Loucy (cell line): ENCODE measurements around the gene CLEC2A.

Experiments
- H2AFZ ChIP-seq: fragments of 200-600 bp; sonication (generic); 2 replicates; pipeline ENCODE4 v1.6.0; 2016; ENCODE audit warnings: antibody characterized with exemption, mild to moderate bottlenecking, low read length, moderate library complexity
- H3F3A ChIP-seq: fragments of 200-600 bp; 2 replicates; pipeline ENCODE4 v1.6.0; 2016; ENCODE audit warnings: antibody characterized with exemption, low read depth, mild to moderate bottlenecking
- H3K27me3 ChIP-seq: fragments of 200-600 bp; sonication (generic); 2 replicates; pipeline ENCODE4 v1.6.1; 2014; ENCODE audit warnings: low read length, mild to moderate bottlenecking; ENCODE audit not compliant: insufficient read depth, poor library complexity, severe bottlenecking
- H3K36me3 ChIP-seq: fragments of 200-600 bp; sonication (generic); 2 replicates; pipeline ENCODE4 v1.6.1; 2016; ENCODE audit warnings: low read length; ENCODE audit not compliant: insufficient read depth
- H3K4me1 ChIP-seq: fragments of 200-600 bp; sonication (generic); 2 replicates; pipeline ENCODE4 v1.5.1; 2014; ENCODE audit warnings: low read length, mild to moderate bottlenecking; ENCODE audit not compliant: insufficient read depth, poor library complexity, severe bottlenecking
- H3K4me2 ChIP-seq: fragments of 200-600 bp; sonication (generic); 2 replicates; pipeline ENCODE4 v1.6.0; 2014; ENCODE audit warnings: antibody characterized with exemption, low read length, low read depth, mild to moderate bottlenecking; ENCODE audit not compliant: poor library complexity, severe bottlenecking
- H3K4me3 ChIP-seq: fragments of 200-600 bp; sonication (generic); 2 replicates; pipeline ENCODE4 v1.5.1; 2014; ENCODE audit warnings: low read length, mild to moderate bottlenecking, mixed read lengths; ENCODE audit not compliant: poor library complexity, severe bottlenecking
- H3K79me2 ChIP-seq: fragments of 200-600 bp; sonication (generic); 2 replicates; pipeline ENCODE4 v1.6.1; 2014; ENCODE audit warnings: low read length; ENCODE audit not compliant: insufficient read depth
- H3K9ac ChIP-seq: fragments of 200-600 bp; sonication (generic); 2 replicates; pipeline ENCODE4 v1.6.0; 2014; ENCODE audit warnings: mild to moderate bottlenecking, low read depth, low read length, moderate library complexity; ENCODE audit not compliant: poor library complexity, severe bottlenecking
- H3K9me2 ChIP-seq: fragments of 200-600 bp; sonication (generic); replicated peaks from 2 replicates; pipeline ENCODE4 v1.6.1; 2016; ENCODE audit warnings: low read depth, low read length, mixed read lengths
- H3K9me3 ChIP-seq: fragments of 200-600 bp; sonication (generic); 2 replicates; pipeline ENCODE4 v1.6.1; 2014; ENCODE audit warnings: mild to moderate bottlenecking, antibody characterized with exemption, low read length, low read depth; ENCODE audit not compliant: insufficient read depth
- H4K20me1 ChIP-seq: fragments of 200-600 bp; sonication (generic); 2 replicates; pipeline ENCODE4 v1.6.0; 2014; ENCODE audit warnings: antibody characterized with exemption, low read length, mild to moderate bottlenecking; ENCODE audit not compliant: insufficient read depth, poor library complexity, severe bottlenecking
- CTCF ChIP-seq: fragments of 200-600 bp; sonication (generic); conservative IDR thresholded peaks from 2 replicates; pipeline ENCODE4 v1.5.1; 2014; ENCODE audit warnings: mild to moderate bottlenecking, antibody characterized with exemption, low read length
- EZH2phosphoT487 ChIP-seq: fragments of 200-600 bp; IDR thresholded peaks from 2 replicates; pipeline ENCODE4 v1.6.1; 2018; ENCODE audit warnings: antibody characterized with exemption, mild to moderate bottlenecking, moderate library complexity, borderline replicate concordance

CLEC2A gene

GRCh38 chr12:9969673-9970072 is 37.5 kb upstream of the CLEC2A start:
- no peak overlapping the region for H3K4me2 ChIP-seq

GRCh38 chr12:9961901-9962300 is 29.7 kb upstream of the CLEC2A start:
- Histone ChIP-seq H3K9ac (no peak overlapping the region), H3K4me3 (peak overlapping the region; percentile 51), H3K79me2 (no peaks in the 10 kb centered on the region), H3K9me3 (no peaks in the 10 kb centered on the region), H3K36me3 (no peaks in the 10 kb centered on the region), H2AFZ (no peak overlapping the region), H3K9me2 (no peaks in the 10 kb centered on the region), H3K27me3 (no peaks in the 10 kb centered on the region), H3F3A (0 out of 2 replicates have a peak, but pooled peaks cover 5% of the 10 kb centered on the region), H3K4me2 (peak overlapping the region; percentile 59), H3K4me1 (peaks cover 45% of the 10 kb centered on the region), H4K20me1 (no peaks in the 10 kb centered on the region)
- no peak for TF ChIP-seq EZH2phosphoT487
- no peak for TF ChIP-seq CTCF

More at GRCh38 chr12:9969673-9970072, 37.5 kb upstream of the CLEC2A start:
- Histone ChIP-seq H3K4me3 (no peak overlapping the region), H3K27me3 (no peaks in the 10 kb centered on the region), H3K4me1 (peaks cover 17% of the 10 kb centered on the region), H3K36me3 (no peaks in the 10 kb centered on the region), H3K9me3 (no peaks in the 10 kb centered on the region), H3F3A (no peaks in the 10 kb centered on the region), H3K9me2 (no peaks in the 10 kb centered on the region), H3K9ac (no peak overlapping the region), H4K20me1 (no peaks in the 10 kb centered on the region), H3K79me2 (no peaks in the 10 kb centered on the region), H2AFZ (no peak overlapping the region)
- TF ChIP-seq CTCF (no peak), EZH2phosphoT487 (no peak)

GRCh38 chr12:9961106-9961505 is 28.9 kb upstream of the CLEC2A start:
- Histone ChIP-seq H4K20me1 (no peaks in the 10 kb centered on the region), H3K4me2 (peak overlapping the region; percentile 59)
- no peak for TF ChIP-seq EZH2phosphoT487
- no peak for TF ChIP-seq CTCF

More at GRCh38 chr12:9961106-9961505, 28.9 kb upstream of the CLEC2A start:
- 0 out of 2 replicates have a peak overlapping the region, but pooled peaks have one; percentile 19 for H2AFZ ChIP-seq
- H3K9ac ChIP-seq: no peak overlapping the region
- H3F3A ChIP-seq: 0 out of 2 replicates have a peak, but pooled peaks cover 5% of the 10 kb centered on the region
- no peaks in the 10 kb centered on the region for H3K27me3 ChIP-seq
- H3K9me3 ChIP-seq: no peaks in the 10 kb centered on the region
- H3K36me3 ChIP-seq: no peaks in the 10 kb centered on the region
- H3K4me1 ChIP-seq: peaks cover 49% of the 10 kb centered on the region
- no peaks in the 10 kb centered on the region for H3K79me2 ChIP-seq
- H3K4me3 ChIP-seq: peak overlapping the region; percentile 51
- no peaks in the 10 kb centered on the region for H3K9me2 ChIP-seq
